Activated T-cell treated with anti-CD3 and anti-CD28 coated beads, Interleukin-2, amount 50 U/mL, for 4 hours (primary cell): ENCODE results near the gene YPEL2. TPM values are rescaled to one million over a fixed set of nuclear protein-coding genes. Genes with fewer than 3 reads are reported as not detected.
"Not testable (repeated sequence)": the region's sequence is repeated elsewhere in the genome, so short reads cannot be mapped to it uniquely, and the experiment has no call there.

Source experiments
- ATAC-seq, 2 donors: fragments of 200-7000 bp; cut with Tn5 transposase; one replicate each; pipeline ENCODE4 v1.10.0; 2021
- DNase-seq: peaks from one replicate; pipeline ENCODE4 v3.0.0-alpha.2; 2020
- H3K27me3 Mint-ChIP-seq: one replicate; pipeline ENCODE4 v1.8.0; 2021; ENCODE audit warnings: low read depth, mixed read lengths
- H3K36me3 Mint-ChIP-seq: one replicate; pipeline ENCODE4 v1.8.0; 2022; ENCODE audit warnings: mixed read lengths; ENCODE audit not compliant: insufficient read depth
- H3K4me1 Mint-ChIP-seq: one replicate; pipeline ENCODE4 v1.8.0; 2021; ENCODE audit warnings: low read depth, mixed read lengths
- H3K4me3 Mint-ChIP-seq: one replicate; pipeline ENCODE4 v1.8.0; 2021; ENCODE audit warnings: mild to moderate bottlenecking, moderate library complexity, mixed read lengths
- H3K9me3 Mint-ChIP-seq: one replicate; pipeline ENCODE4 v1.8.0; 2021; ENCODE audit warnings: mixed read lengths
- total RNA-seq, 3 donors: library from RNA; stranded (reverse); gene quantifications; one replicate each; pipeline ENCODE4 v1.2.1, GENCODE V29; 2021

Gene YPEL2, protein sequence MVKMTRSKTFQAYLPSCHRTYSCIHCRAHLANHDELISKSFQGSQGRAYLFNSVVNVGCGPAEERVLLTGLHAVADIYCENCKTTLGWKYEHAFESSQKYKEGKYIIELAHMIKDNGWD
- total RNA-seq = 1 to 10 TPM; 1.3 to 3.1 (median 1.8) TPM

DNA sequence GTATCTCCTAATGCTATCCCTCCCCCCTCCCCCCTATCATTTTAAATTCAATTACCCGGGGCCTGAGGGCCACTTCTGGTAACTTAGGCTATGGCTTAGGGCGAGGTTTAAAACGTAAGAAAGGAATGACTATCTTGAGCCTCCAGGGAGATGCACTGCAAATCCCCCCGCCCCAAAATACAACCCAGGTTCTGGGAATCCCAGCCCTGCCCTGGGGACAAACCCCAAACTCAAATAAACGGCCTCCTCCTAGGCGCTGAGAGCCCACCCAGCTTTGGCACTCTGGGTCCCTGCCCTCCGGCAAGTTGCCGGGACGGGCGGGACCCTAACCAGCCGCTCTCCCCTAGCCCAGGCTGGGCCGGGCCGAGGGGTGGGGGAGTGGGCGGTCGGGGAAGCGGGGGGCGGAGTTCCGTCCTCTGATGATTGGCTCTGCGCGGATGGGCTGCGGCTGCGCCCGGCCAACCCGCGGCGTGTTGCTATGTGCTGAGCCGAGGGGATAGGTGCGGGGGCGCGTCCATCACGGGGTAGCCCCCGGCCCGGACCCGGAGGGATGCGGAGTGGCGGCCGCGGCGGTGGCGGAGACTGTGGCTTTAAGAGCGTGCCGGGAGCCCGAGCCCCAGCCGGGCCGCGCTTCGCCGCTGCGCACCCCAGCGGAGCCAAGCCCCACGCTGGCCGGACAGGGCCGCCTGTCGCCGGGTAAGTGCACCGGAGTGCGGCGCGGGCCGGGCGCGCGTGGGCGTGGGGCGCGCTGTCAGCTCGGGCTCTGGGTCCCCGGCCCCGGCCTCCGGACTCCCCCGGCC, at the start of gene YPEL2:
TSS of gene YPEL2 (plus strand) at position 527 of the 800 bp plus-strand sequence. CDS start 21,755 bp downstream, outside the sequence.
- Mint-ChIP-seq H3K27me3 (no peaks in the 10 kb centered on the region), H3K4me1 (peaks cover 79% of the 10 kb centered on the region), H3K4me3 (peak within 1 kb of the TSS; percentile 86), H3K9me3 (no peaks in the 10 kb centered on the region), H3K36me3 (no peaks in the 10 kb centered on the region)
- ATAC-seq (peak; percentile 94 to 95), DNase-seq (peak; percentile 83)

DNA sequence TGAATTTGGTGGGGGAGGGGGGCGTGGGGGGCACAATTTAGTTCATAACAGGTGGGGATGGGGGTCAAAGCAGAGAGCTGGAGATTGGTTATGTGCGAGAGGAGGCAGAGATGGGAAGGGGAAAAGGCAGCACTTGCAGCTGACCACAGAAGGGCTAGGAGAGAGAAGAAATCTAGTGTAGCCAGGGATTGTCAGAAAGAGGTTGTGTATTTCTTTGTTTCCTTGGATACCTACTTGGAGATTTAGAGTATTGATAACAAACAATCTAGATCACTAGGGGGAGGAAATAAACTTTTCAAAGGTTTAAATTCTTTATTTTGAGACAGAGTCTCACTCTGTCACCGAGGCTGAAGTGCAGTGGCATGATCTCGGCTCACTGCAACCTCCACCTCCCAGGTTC, 47.1 kb upstream of the YPEL2 start:
- DNase-seq = no peak
- Mint-ChIP-seq H3K4me3 (no peak overlapping the region), H3K27me3 (no peaks in the 10 kb centered on the region), H3K4me1 (no peaks in the 10 kb centered on the region), H3K36me3 (no peaks in the 10 kb centered on the region), H3K9me3 (no peaks in the 10 kb centered on the region)
- no peak for ATAC-seq

DNA sequence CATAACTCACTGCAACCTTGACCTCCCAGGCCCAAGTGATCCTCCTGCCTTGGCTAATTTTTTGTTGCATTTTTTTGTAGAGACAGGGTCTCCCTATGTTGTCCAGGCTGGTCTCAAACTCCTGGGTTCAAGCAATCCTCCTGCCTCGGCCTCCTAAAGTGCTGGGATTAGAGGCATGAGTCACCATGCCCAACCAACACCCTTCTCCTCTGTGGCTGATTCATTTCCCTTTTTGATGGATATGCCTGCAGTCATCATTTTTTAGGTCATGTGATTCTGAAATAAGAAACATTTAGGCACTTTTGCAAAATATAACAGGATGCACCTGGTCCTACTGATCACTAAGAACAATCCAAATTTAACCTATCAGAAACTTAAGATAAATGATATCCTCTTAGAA, 44.0 kb upstream of the YPEL2 start:
- no peak for ATAC-seq
- no peaks in the 10 kb centered on the region for H3K36me3 Mint-ChIP-seq
- H3K4me3 Mint-ChIP-seq = no peak overlapping the region
- H3K27me3 Mint-ChIP-seq = no peaks in the 10 kb centered on the region
- H3K9me3 Mint-ChIP-seq = no peaks in the 10 kb centered on the region
- no peaks in the 10 kb centered on the region for H3K4me1 Mint-ChIP-seq
- DNase-seq = no peak

DNA sequence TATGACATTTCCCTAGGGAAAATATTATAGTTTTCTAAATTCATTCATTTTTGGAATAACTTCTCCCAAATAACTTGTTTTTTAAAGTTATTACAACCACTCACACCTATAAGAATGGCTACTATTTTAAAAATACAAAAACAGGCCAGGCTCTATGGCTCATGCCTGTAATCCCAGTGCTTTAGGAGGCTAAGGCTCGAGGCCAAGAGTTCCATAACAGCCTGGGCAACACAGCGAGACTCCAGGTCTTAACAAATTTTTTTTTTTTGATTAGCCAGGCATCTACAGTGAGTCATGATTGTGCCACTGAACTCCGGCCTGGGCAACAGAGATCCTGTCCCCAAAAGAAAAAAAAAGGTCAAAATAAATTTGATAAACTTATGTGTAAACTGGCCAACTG, 43.6 kb upstream of the YPEL2 start:
- Mint-ChIP-seq H3K27me3 (no peaks in the 10 kb centered on the region), H3K36me3 (no peaks in the 10 kb centered on the region), H3K4me1 (no peaks in the 10 kb centered on the region), H3K9me3 (no peaks in the 10 kb centered on the region), H3K4me3 (no peak overlapping the region)
- DNase-seq (no peak), ATAC-seq (no peak)

DNA sequence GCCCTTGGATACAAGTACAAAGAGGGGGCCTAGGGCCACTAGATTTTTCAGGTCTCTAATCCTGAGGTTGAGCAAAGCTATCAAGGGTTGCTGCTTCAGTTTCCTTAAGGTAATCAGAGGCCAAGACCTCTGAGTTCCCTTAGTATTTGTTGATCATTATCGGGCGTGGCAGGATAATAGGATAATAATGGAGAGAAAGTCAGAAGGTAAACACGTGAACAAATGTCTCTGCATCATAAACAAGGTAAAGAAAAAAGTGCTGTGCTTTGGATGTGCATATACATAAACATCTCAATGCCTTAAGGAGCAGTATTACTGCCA, 41.5 kb upstream of the YPEL2 start:
- no peaks in the 10 kb centered on the region for H3K4me1 Mint-ChIP-seq
- DNase-seq (no peak), ATAC-seq (no peak)
- no peak overlapping the region for H3K4me3 Mint-ChIP-seq
- no peaks in the 10 kb centered on the region for H3K9me3 Mint-ChIP-seq
- H3K27me3 Mint-ChIP-seq = no peaks in the 10 kb centered on the region
- H3K36me3 Mint-ChIP-seq = no peaks in the 10 kb centered on the region

DNA sequence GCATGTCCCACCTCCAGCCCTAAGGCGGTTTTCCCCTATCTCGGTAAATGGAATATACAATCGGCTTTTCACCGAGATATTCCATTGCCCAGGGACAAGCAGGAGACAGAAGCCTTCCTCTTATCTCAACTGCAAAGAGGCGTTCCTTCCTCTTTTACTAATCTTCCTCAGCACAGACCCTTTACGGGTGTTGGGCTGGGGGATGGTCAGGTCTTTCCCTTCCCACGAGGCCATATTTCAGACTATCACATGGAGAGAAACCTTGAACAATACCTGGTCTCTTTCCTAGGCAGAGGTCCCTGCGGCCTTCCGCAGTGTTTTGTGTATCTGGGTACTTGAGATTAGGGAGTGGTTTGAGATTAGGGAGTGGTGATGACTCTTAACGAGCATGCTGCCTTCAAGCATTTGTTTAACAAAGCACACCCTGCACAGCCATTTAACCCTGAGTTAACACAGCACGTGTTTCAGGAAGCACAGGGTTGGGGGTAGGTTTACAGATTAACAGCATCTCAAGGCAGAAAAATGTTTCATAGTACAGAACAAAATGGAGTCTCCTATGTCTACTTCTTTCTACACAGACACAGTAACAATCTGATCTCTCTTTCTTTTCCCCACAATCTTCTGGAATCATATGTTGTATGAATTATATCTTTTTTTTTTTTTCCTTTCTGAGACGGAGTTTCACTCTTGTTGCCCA, 41.0 kb upstream of the YPEL2 start:
- not testable (repeated sequence) for H3K9me3 Mint-ChIP-seq, H3K36me3 Mint-ChIP-seq, H3K27me3 Mint-ChIP-seq

DNA sequence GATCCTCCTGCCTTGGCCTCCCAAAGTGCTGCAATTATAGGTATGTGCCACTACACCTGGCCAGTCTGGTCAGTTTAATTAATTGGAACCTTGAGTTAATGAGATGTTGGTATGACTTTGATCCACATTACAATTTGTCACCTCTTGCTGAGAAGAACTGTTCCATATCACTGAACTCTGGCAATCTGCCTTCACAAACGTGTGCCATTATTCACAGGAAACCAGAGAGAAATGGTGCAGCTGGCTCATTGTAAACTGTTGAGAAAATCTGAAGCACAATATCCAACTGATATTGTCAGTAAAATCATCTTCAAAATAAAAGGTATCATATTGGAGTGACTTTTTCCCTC, 39.3 kb upstream of the YPEL2 start:
- Mint-ChIP-seq H3K4me3 (no peak overlapping the region), H3K36me3 (no peaks in the 10 kb centered on the region)
- no peak for DNase-seq

More for the DNA sequence above, 41.0 kb upstream of the YPEL2 start:
- H3K4me1 Mint-ChIP-seq, ATAC-seq, DNase-seq, H3K4me3 Mint-ChIP-seq: not testable (repeated sequence)

DNA sequence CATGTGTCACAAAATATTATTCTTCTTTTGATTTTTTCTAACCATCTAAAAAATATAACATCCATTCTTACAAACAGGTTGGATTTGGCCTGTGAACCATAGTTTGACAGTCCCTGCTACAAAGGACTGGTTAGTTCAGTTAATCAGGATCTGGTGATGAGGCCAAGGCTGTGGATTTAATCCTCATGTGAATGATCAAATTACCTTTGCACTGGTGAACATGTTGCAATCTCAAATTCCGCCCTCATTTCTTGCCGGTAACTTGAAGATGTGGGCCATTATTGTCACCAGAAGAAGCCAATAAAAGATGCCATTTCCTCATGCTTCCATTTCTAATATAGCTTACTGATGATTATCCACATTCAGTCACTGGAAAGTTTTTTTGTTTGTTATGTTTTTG, 35.3 kb upstream of the YPEL2 start:
- ATAC-seq (no peak), DNase-seq (no peak)
- Mint-ChIP-seq H3K9me3 (no peaks in the 10 kb centered on the region), H3K27me3 (no peaks in the 10 kb centered on the region), H3K4me3 (no peak overlapping the region), H3K4me1 (no peaks in the 10 kb centered on the region), H3K36me3 (no peaks in the 10 kb centered on the region)

More for the DNA sequence above, 39.3 kb upstream of the YPEL2 start:
- H3K27me3 Mint-ChIP-seq = no peaks in the 10 kb centered on the region
- no peaks in the 10 kb centered on the region for H3K4me1 Mint-ChIP-seq
- no peaks in the 10 kb centered on the region for H3K9me3 Mint-ChIP-seq
- ATAC-seq = no peak

DNA sequence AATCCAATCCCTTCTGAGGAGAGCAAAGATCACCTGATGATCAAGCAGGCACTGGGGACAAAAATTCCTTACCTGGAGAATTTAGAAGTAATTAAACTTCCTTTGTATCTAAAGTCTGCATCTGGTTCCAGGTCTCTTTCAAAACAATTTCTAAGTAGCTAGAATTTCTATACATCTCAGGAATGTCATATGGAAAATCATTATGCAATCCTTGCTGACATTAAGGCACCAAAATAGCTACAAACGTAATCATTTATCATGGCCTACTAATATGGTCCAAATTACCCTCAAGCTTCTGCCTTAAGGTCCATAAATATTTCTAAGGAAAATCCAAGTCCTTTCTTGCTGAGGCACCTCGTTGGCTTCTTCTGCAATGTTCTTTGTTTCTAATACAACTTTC, 32.9 kb upstream of the YPEL2 start:
- ATAC-seq = no peak
- Mint-ChIP-seq H3K4me1 (no peaks in the 10 kb centered on the region), H3K36me3 (no peaks in the 10 kb centered on the region), H3K4me3 (no peak overlapping the region), H3K27me3 (no peaks in the 10 kb centered on the region), H3K9me3 (no peaks in the 10 kb centered on the region)
- no peak for DNase-seq

DNA sequence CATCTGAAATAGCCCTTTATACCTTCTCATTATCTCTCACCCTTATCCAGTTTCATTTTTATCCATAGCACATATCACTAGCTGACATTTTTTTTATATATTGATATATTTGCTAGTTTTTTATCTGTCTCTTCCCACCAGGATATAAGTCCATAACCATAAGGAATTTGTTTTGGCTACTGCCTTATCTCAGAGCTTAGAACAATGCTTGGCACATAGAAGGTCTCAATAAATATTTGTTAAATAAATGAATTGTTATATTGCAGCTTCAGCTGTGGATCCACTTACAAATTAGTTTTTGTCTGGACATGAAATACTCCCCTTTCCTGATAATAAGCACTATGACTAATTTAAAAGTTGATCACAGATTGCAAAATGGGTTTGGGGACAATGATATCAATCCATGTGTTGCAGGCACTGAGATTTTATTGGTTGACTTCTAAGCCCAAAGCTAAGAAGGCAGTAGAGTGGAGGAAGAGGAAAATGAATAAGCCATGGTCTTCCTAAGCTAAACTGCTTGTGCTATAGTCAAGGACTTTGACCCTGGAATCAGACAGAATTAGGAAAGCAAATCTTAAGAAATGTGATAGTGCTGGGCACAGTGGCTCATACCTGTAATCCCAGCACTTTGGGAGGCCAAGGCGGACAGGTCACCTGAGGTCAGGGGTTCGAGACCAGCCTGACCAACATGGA, 31.9 kb upstream of the YPEL2 start:
- Mint-ChIP-seq H3K4me1 (no peaks in the 10 kb centered on the region), H3K4me3 (no peak overlapping the region), H3K9me3 (no peaks in the 10 kb centered on the region), H3K27me3 (no peaks in the 10 kb centered on the region), H3K36me3 (no peaks in the 10 kb centered on the region)
- DNase-seq = no peak
- no peak for ATAC-seq

DNA sequence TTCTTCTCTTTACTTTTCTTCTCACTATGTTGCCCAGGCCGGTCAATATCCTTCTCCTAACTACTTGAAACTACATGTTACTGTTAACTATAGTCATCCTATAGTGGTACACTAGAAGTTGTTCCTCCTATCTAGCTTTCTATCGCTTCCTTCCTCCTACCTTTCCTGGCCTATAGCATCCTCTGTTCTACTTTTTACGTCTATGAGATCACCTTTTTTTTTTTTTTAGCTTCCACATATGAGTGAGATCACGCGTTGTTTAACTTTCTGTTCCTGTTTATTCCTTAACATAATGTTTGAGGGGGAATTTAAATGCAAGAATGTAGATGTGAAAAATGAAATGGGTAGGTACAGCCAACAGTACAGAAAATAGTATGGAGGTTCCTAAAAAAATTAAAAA, 30.5 kb upstream of the YPEL2 start:
- ATAC-seq (no peak), DNase-seq (no peak)
- Mint-ChIP-seq H3K36me3 (no peaks in the 10 kb centered on the region), H3K4me3 (no peak overlapping the region), H3K27me3 (peaks cover 4% of the 10 kb centered on the region), H3K4me1 (no peaks in the 10 kb centered on the region), H3K9me3 (no peaks in the 10 kb centered on the region)

DNA sequence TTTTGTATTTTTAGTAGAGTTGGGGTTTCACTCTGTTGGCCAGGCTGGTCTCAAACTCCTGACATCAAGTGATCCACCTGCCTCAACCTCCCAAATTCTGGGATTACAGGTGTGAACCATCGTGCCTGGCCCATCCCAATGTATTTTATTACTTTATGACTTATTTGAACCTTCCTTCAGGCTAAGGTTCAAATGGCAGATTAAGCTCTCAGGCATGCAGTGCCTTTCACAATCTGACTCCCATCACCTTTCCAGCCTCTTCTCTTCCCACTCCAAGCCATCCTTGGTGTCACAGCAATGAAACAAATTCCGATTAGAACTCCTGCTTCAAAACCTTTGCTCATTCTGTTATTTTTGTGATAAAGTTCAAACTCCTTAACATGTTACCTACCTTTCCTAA, 26.6 kb upstream of the YPEL2 start:
- H3K4me1 Mint-ChIP-seq = no peaks in the 10 kb centered on the region
- H3K36me3 Mint-ChIP-seq = no peaks in the 10 kb centered on the region

DNA sequence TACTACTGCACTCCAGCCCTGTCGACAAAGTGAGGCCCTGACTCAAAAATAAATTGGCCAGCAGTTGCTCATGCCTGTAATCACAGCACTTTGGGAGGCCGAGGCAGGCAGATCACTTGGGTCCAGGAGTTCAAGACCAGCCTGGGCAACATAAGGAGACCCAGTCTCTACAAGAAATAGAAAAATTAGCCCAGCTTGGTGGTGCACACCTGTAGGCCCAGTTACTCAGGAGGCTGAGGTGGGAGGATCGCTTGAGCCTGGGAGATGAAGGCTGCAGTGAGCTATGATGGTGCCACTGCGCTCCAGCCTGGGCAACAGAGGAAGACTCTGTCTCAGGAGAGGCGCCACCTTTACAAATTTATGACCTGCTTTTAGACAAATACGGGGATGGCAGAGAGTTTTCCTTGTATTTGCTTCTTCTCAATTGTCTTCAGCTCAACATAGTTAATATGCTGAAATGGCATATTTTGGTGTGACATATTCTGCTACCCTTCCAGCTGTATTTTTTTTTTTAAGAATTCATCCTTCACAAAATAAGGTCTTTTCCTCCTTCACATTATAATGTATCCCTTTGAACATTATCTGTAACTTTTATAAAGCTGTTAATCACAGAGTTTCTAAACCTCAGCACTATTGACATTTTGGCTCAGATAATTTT, 21.1 kb upstream of the YPEL2 start:
- no peak overlapping the region for H3K4me3 Mint-ChIP-seq
- H3K27me3 Mint-ChIP-seq = no peaks in the 10 kb centered on the region
- no peaks in the 10 kb centered on the region for H3K9me3 Mint-ChIP-seq
- H3K4me1 Mint-ChIP-seq = no peaks in the 10 kb centered on the region
- DNase-seq = no peak
- ATAC-seq = no peak
- H3K36me3 Mint-ChIP-seq = no peaks in the 10 kb centered on the region

More for the DNA sequence above, 26.6 kb upstream of the YPEL2 start:
- Mint-ChIP-seq H3K27me3 (peaks cover 4% of the 10 kb centered on the region), H3K4me3 (no peak overlapping the region), H3K9me3 (no peaks in the 10 kb centered on the region)
- DNase-seq (no peak), ATAC-seq (no peak)

DNA sequence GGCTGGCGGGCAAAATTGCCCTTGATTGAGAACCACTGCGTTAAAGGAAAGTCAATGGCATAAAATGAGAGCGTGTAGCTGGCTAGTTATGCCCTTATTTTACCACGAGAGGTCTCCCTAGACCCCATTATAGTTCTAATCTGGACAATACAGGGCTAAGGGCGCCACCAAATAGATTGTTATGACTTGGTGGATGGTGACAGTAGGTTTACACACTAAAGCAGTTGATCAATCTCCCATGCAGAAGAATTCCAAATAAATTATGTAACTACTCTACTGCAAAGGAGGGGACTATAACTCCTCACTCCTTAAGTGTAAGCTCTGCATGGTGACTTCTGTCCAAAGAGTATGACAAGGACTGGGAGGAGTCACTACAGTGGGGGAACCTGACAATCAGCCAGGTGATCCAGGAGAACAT, 20.4 kb upstream of the YPEL2 start:
- no peak overlapping the region for H3K4me3 Mint-ChIP-seq
- no peaks in the 10 kb centered on the region for H3K4me1 Mint-ChIP-seq
- no peaks in the 10 kb centered on the region for H3K27me3 Mint-ChIP-seq
- H3K9me3 Mint-ChIP-seq = no peaks in the 10 kb centered on the region
- DNase-seq = peak; percentile 21
- ATAC-seq = peak; percentile 93 to 97
- H3K36me3 Mint-ChIP-seq = no peaks in the 10 kb centered on the region
